NT2/D1 (cell line): Measurements from ENCODE around the gene APOBEC3B.
"Not testable (repeated sequence)": the region's sequence is repeated elsewhere in the genome, so short reads cannot be mapped to it uniquely, and the experiment has no call there.

Experiments used
- DNase-seq: peaks from one replicate; pipeline ENCODE4 v3.0.0-alpha.2; 2011; ENCODE audit warnings: low read depth, low spot score
- H3K27me3 ChIP-seq: 2 replicates; pipeline ENCODE4 v1.6.0; 2011; ENCODE audit warnings: mild to moderate bottlenecking; ENCODE audit not compliant: insufficient read length, insufficient read depth
- H3K36me3 ChIP-seq: 2 replicates; pipeline ENCODE4 v1.6.1; 2011; ENCODE audit warnings: mild to moderate bottlenecking, low read length, mixed read lengths; ENCODE audit not compliant: insufficient read depth, insufficient read length
- H3K4me1 ChIP-seq: 2 replicates; pipeline ENCODE4 v1.5.1; 2011; ENCODE audit not compliant: insufficient read depth, insufficient read length
- H3K4me3 ChIP-seq: 2 replicates; pipeline ENCODE4 v1.5.1; 2011; ENCODE audit warnings: low read depth; ENCODE audit not compliant: insufficient read length
- H3K9ac ChIP-seq: 2 replicates; pipeline ENCODE4 v1.6.0; 2011; ENCODE audit warnings: low read depth; ENCODE audit not compliant: insufficient read length
- H3K9me3 ChIP-seq: 2 replicates; pipeline ENCODE4 v1.5.1; 2011; ENCODE audit warnings: mild to moderate bottlenecking, low read length; ENCODE audit not compliant: insufficient read depth
- SUZ12 ChIP-seq: IDR thresholded peaks from 2 replicates; pipeline ENCODE4 v1.6.1; 2011; ENCODE audit not compliant: insufficient read length, insufficient read depth; ENCODE audit errors: extremely low read depth
- YY1 ChIP-seq: IDR thresholded peaks from 2 replicates; pipeline ENCODE4 v1.6.1; 2011; ENCODE audit not compliant: insufficient read length, insufficient read depth
- ZNF274 ChIP-seq: IDR thresholded peaks from 2 replicates; pipeline ENCODE4 v1.6.1; 2011; ENCODE audit warnings: mild to moderate bottlenecking, low read depth, low read length

APOBEC3B gene

DNA sequence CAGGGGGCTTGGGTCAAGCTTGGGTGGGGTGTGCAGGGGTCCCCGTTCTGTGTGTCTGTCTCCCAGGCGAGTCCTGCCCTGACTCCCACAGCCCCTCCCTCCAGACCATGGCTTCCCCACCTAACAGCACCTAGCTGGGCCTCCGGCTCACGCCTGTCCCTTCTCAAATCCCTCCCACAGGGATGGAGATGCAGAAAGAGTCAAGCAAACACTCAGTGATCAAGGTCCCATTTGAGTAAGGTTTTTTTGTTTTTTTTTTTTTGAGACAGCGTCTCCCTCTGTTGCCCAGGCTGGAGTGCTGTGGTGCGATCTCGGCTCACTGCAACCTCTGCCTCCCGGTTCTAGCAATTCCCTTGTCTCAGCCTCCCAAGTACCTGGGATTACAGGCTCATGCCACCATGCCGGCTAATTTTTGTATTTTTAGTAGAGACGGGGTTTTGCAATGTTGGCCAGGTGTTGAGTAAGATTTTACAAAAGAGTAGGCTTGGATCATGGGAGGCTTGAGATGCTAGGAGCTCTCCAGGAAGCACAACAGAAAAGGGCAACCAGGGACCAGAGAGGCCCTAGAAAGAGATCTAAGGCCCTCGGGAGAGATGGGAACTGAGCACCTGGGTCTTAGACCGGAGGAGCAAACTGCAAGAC lies 44.5 kb downstream of the APOBEC3B start:
- Histone ChIP-seq H3K36me3 (peaks cover 11% of the 10 kb centered on the region), H3K4me1 (no peaks in the 10 kb centered on the region), H3K4me3 (no peak overlapping the region), H3K9ac (no peak overlapping the region), H3K9me3 (no peaks in the 10 kb centered on the region), H3K27me3 (no peaks in the 10 kb centered on the region)
- DNase-seq = no peak
- TF ChIP-seq YY1 (no peak), SUZ12 (no peak), ZNF274 (no peak)

DNA sequence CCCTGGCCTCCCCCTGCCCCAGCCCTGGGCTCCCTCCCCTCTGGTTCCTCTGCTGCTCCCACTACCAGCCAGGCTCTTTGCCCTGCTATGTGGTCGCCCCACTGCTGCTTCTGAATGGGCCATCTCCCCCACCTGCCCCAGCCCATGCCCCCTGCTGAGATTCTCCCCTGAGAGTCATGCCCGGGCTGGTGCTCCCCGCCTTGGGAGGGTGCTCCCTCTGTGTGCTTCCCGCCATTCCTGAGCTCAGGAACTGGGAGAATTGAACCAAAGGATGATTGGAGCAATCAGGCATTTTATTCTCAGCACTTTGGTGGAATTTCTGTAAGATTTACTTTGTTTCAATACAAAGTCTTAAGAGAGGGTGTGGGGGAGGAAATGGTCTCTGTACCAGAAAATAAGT lies 45.6 kb downstream of the APOBEC3B start:
- Histone ChIP-seq H3K9me3 (no peaks in the 10 kb centered on the region), H3K27me3 (no peaks in the 10 kb centered on the region), H3K9ac (no peak overlapping the region), H3K36me3 (peaks cover 11% of the 10 kb centered on the region), H3K4me3 (no peak overlapping the region), H3K4me1 (no peaks in the 10 kb centered on the region)
- no peak for TF ChIP-seq YY1
- no peak for TF ChIP-seq ZNF274
- TF ChIP-seq SUZ12 = no peak
- no peak for DNase-seq

DNA sequence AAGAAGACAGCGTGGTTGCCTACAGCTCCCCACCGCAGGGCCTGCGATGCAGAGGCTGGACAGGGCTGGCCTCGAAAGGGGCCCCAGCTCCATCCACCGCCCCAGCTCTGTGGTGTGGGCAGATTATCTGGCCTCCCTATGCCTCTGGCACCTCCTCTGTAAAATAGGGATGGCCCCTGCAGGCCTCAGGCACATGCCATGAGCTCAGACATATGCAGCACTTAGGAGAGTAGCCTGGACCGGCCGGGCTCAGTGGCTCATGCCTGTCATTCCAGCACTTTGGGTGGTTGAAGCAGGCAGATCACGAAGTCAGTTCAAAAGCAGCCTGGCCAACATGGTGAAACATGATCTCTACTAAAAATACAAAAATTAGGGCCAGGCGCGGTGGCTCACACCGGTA lies 46.1 kb downstream of the APOBEC3B start:
- no peak for DNase-seq
- no peaks in the 10 kb centered on the region for H3K27me3 ChIP-seq
- no peaks in the 10 kb centered on the region for H3K9me3 ChIP-seq
- peaks cover 11% of the 10 kb centered on the region for H3K36me3 ChIP-seq
- H3K9ac ChIP-seq = no peak overlapping the region
- no peaks in the 10 kb centered on the region for H3K4me1 ChIP-seq
- no peak overlapping the region for H3K4me3 ChIP-seq
- TF ChIP-seq SUZ12 (no peak), ZNF274 (no peak), YY1 (no peak)

DNA sequence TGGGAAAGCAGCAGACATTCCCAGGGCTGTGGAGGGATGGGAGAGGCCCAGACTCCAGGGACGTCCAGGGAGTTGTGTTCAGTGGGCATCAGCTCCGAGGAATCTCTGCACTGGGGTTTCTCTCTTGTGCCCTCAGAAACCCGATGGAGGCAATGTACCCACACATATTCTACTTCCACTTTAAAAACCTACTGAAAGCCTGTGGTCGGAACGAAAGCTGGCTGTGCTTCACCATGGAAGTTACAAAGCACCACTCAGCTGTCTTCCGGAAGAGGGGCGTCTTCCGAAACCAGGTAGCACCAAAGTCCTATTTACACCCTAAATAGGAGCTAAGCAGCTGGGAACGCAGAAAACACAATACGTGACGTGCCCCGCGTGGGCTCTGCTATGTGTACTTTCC lies 47.1 kb downstream of the APOBEC3B start:
- no peak for TF ChIP-seq SUZ12
- no peak for TF ChIP-seq YY1
- no peak for TF ChIP-seq ZNF274

DNA sequence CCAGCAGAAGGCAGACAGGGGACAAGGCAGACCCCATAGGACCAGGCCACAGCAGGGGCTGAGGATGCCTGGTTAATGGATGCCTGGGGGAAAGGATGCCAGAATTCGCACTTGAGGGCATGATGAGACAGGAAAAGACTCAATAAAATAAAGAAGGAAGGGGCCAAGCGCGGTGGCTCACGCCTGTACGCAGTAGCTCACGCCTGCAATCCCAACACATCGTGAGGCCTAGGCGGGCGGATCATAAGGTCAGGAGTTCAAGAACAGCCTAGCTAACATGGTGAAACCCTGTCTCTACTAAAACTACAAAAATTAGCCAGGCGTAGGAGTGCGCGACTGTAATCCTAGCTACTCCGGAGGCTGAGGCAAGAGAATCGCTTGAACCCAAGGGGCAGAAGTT lies 48.6 kb downstream of the APOBEC3B start:
- no peak for DNase-seq
- no peak overlapping the region for H3K9ac ChIP-seq
- peaks cover 4% of the 10 kb centered on the region for H3K27me3 ChIP-seq
- no peaks in the 10 kb centered on the region for H3K4me1 ChIP-seq
- H3K36me3 ChIP-seq = no peaks in the 10 kb centered on the region
- H3K4me3 ChIP-seq = no peak overlapping the region
- H3K9me3 ChIP-seq = no peaks in the 10 kb centered on the region
- no peak for TF ChIP-seq ZNF274
- TF ChIP-seq SUZ12 = no peak
- no peak for TF ChIP-seq YY1

More for the DNA sequence above, 47.1 kb downstream of the APOBEC3B start:
- no peaks in the 10 kb centered on the region for H3K27me3 ChIP-seq
- no peak overlapping the region for H3K4me3 ChIP-seq
- H3K9me3 ChIP-seq = no peaks in the 10 kb centered on the region
- no peak for DNase-seq
- no peak overlapping the region for H3K9ac ChIP-seq
- no peaks in the 10 kb centered on the region for H3K4me1 ChIP-seq
- peaks cover 10% of the 10 kb centered on the region for H3K36me3 ChIP-seq

DNA sequence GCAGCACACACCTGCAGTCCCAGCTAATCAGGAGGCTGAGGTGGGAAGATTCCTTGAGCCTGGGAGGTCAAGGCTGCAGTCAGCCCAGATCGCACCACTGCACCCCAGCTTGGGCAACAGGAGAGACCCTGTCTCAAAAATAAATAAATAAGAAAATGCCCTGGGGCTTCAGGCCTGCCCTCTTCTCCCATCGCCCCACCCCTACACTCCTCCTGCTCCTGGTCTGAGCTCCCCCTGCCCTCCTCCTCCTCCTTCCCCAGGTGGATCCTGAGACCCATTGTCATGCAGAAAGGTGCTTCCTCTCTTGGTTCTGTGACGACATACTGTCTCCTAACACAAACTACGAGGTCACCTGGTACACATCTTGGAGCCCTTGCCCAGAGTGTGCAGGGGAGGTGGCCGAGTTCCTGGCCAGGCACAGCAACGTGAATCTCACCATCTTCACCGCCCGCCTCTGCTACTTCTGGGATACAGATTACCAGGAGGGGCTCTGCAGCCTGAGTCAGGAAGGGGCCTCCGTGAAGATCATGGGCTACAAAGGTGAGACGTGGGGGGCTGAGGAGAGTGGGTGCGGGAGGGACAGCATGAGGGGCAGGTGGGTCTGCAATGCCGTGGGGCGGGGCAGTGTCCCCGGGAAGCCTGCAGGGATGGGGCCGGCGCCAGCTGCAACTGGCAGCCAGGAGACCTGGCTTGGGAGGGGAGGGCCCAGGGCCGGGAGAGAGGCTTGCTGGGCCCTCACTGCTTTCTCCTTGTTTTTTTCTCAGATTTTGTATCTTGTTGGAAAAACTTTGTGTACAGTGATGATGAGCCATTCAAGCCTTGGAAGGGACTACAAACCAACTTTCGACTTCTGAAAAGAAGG lies 49.5 kb downstream of the APOBEC3B start:
- H3K27me3 ChIP-seq, H3K4me3 ChIP-seq, H3K4me1 ChIP-seq, DNase-seq, H3K9me3 ChIP-seq, H3K36me3 ChIP-seq: not testable (repeated sequence)
- peak overlapping the region; percentile 50 for H3K9ac ChIP-seq

DNA sequence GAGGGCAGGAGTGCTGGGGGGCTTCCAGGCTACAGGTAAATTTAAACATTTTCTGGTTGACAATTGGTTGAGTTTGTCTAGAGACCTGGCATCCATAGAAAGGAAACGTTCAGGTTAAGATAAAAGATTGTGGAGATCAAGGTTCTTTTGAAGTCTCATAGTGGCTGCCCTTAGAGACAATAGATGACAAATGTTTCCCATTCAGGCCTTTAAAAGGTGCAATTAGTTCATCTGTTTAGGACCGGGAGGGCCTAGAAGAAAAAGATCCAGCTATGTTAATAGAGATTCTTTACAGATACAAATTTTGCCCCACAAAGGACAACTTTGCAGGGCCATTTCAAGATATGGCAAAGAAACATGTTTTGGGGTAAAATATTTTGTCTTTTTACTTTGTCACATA lies 54.9 kb downstream of the APOBEC3B start:
- H3K9ac ChIP-seq, H3K9me3 ChIP-seq, H3K4me1 ChIP-seq, H3K4me3 ChIP-seq, H3K27me3 ChIP-seq, DNase-seq, H3K36me3 ChIP-seq: not testable (repeated sequence)
